GM18508 (cell line): ENCODE measurements around the gene LCE2D.
"Not testable (repeated sequence)": the region's sequence is repeated elsewhere in the genome, so short reads cannot be mapped to it uniquely, and the experiment has no call there.

ENCODE experiments used
- ATAC-seq: cut with Tn5 transposase; IDR thresholded peaks from one replicate; pipeline ENCODE4 v1.9.1; 2021; ENCODE audit warnings: moderate number of reproducible peaks; ENCODE audit not compliant: insufficient read depth, unreplicated experiment

Gene LCE2D, protein sequence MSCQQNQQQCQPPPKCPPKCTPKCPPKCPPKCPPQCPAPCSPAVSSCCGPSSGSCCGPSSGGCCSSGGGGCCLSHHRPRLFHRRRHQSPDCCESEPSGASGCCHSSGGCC

DNA sequence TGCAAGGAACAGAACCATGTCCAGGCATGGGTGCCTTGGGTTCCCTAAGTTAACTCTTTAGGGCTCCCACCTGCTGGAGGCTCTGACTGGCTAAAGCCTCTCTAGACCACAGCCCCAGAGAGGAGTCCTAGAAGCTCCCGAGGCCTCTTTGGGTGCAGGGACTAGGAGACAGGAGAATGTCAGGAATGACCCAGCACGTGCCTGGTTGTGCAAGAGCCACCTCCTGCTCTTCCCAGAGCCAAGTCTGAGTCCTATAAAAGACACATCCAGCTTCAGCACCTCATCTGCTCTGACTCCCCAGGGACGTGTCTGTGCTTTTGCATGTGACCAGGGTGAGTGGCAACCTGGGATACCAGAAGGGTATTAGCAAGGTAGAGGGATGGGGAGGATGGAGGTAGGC, at the start of gene LCE2D:
Gene LCE2D, plus strand, starts transcription at position 283 of the 400 bp plus-strand sequence. CDS start 726 bp downstream, outside the sequence.
- no peak for ATAC-seq

DNA sequence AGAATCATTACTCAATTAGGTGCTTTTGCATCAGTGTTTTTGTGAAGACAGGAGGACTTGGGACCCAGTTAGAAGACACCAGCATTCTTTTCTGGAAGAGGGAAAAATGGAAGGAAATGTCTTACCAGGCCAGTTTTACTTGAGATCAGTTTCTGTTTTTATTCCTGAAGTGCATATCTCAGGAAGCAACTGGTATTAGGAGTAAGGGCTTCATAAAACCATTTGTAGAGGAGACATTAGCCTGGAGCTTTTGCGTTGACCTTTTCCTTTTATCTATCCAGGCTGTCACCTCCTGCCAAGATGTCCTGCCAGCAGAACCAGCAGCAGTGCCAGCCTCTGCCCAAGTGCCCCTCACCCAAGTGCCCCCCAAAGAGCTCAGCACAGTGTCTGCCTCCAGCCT, 49.7 kb upstream of the LCE2D start, which contains the start of gene LCE3B:
Gene LCE3B, plus strand, starts transcription at position 301 of the 400 bp plus-strand sequence. Its CDS starts 0 bp downstream, at position 301.
- no peak for ATAC-seq

DNA sequence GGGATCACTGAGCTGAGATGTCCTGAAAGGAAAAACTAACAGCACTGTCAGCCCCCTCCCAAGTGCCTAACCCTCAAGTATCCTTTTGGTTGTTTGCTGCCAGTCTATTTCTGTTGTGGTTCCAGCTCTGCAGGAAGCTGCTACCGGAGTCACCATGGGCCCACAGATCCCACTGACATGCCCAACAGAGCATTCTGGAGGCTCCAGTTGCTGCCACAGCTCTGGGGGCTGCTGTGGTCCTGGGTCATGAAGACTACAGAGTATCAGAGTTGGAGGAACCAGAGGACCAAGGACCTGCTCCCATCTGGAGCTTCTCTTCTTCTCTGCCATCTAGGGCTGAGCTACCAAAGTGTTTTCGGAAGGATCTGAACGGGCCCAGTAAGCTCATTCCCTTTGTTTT, 41.2 kb upstream of the LCE2D start:
- ATAC-seq, result no peak

DNA sequence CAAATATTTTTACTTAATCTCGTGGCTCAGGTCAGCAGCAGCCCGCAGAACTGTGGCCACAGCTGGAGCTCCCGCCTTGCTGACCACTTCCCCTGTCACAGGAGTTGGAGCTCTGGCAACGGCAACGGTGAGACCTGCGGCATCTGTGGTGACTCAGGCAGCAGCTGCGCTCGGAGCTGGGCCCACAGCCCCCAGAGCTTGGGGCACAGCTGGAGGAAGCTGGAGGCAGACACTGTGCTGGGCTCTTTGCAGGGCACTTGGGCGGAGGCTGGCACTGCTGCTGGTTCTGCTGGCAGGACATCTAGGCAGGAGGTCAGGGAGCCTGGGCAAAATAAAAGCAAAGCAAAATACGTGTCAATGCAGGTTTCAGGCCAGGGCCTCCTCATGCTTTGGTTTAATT, 40.4 kb upstream of the LCE2D start, which contains the start of gene LCE3A:
Gene LCE3A, minus strand, starts transcription at position 301 of the 400 bp plus-strand sequence. Its CDS starts 0 bp downstream, at position 301.
- no peak for ATAC-seq

DNA sequence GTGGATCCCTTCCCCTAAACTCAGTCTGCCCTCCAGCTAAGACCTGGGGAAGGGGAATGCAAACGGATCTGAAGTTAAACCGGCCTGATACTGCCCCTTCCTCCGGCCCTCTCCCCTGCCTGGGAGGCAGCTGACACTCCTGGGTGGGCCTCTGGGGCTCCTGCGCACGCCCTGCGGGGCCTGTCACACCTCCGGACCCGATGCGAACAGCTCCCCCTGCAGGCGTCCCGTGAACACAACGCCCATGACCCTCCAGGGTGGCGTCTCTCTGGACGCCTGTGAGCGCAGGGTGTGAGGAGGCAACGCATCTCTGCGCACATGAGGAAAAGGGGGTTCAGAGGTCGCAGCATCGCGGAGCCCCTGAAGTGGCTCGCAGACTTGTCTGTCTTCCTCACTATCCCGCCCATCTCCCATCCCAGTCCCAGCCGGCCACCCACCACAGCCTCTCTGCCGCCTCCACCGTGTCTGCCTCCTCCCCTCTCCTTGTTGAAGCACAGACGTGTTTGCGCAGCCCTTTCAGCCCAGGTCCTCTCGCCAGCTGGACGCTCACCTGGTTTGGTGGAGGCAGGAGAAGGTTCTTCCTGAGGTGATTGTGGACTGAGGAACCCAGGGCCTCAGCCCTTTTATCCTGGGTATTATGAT, 39.9 kb upstream of the LCE2D start:
- no peak for ATAC-seq

DNA sequence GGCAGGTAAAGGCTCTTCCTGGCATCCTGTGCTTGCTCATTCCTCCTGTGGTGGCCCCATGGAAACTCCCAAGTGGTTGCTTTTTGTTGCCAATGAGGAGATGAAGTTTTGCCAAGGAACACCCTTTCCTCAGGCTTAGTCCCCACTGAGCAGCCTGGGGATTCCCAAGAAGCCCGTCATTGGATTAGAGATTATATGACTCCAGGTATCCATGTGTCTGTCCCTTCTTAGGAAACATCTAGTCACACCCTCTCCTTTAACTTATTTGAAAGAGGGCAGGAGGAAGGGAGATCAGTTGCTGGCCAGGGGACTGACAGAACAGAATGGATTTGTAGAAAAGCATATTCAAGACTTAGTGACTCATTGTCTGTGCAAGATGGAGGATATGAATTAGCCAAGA, 36.4 kb upstream of the LCE2D start:
- no peak for ATAC-seq

DNA sequence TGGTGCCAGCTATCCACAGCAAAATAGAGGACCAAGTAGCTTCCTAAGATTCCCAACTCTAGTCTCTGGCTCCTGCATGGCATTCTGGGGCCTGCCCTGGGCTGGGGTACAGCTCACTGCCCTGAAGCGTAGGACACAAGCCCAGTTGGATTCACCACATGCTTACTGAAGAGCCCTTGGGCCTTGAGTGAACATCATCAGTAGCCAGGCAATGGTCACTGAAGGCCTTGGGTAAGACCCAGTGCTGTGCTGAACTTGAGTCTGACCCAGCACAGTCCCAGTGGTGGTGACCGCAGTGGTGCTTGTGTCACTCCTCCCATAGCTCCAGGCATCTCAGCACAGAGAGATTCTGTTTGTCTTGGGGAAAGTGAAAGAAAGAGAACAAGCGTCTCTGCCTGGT, 32.6 kb upstream of the LCE2D start:
- no peak for ATAC-seq

DNA sequence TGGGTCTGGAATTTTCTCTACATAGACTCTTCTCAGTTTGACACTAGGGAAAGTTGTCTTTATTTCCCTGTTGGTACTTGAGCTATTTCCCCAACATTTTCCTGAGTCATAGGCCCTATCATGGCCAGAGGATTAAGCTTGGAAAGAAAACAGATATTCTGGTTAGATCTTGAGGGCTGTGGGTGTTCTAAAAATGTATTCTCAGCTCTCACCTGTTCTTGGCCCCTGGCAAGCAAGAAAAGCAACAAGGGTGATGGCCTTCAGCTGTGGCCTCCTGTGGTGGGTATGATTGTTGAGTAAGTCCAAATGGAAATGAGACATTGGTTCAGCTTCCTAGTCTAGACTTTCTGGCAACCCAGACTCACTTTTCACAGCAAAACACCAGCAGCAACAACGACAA, 22.8 kb upstream of the LCE2D start:
- no peak for ATAC-seq

DNA sequence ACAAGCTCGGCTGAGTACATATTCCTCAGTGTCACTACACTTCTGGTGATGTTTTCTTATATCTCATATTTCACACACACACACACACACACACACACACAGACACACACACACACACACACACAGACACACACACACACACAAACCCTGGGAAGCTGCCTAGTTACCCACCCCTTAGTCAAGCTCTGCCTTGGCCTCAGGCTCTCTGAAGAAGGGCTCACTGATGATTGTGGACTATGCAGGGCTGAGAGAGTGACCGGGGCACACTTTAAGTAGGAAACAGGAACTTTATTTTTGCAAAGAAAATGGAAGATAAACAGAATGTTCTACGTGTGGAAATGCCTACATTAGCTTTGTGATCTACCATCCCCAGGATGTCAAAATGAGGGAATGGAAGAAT, 19.2 kb upstream of the LCE2D start:
- ATAC-seq, result no peak

DNA sequence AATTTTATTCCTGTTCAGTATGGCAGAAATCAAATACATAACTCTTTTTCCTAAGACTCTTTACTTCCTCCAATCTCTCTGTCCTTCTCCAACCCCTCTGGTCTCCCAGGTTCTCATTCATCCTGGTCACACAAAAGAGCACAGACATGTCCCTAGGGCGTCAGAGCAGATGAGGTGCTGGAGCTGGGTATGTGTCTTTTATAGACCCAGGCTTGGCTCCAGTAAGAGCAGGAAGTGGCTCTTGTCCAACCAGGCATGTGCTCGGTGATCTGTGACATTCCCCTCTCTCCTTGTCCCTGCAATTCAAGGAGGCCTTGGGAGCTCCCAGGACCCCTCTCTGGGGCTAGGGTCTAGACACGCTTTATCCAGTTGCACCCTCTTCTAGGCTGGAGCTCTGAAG, 18.0 kb upstream of the LCE2D start:
- ATAC-seq, result no peak

DNA sequence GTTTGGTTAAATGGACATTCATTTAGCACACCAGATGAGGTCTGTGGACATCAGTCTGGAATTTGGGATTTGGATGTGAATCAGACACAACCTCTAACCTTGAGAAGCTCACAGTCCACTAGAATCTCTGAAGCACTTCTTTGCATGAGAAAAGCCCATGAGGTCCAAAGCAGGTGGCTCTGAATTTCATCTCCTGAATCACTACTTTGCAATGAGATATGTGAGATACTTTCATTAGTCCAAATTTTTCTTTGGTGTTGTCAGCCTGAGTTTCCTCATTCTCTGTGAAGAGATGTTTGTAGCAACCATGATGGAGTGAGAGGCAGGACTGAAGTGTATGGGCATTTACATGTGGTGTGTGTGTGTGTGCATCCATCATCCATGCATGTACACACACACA, 16.5 kb upstream of the LCE2D start:
- ATAC-seq, result no peak

DNA sequence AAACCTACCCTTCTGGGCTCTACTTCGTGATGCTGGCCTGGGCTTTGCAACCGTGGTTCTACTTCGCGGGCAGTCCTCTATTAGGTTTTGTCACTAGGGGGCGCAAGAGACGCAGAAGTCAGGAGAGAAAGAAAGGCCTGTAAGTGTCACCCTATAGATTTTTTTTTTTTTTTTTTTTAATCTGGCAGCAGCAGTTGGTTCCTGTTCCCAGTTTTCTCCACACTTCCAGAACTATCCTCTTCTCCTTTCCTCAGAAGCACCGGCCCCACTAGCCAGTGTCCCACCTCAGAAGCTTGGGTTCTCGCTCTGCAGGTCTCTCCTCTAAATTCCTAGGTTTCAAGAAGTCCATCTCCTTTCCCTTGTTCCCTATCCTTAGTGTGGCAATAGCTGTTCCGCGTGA, 9.1 kb upstream of the LCE2D start:
- no peak for ATAC-seq

DNA sequence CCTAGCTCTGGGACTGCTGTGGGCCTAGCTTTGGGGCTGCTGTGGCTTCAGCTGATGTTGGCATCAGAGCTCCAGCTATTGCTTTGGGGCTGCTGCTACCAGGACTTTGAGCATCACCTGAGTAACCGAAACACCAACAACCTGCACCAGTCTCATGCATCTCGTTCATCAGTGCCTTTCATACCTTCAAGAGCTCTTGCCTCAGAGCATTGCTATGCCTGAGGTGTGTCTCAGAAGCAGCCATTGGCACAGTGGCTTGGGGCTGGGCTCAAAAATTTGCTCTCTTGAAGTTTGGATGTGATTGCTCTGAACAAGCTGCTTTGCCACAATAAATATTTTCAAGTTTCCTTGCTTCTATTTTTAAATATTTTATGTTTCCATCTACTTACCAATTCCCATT, 6.7 kb upstream of the LCE2D start:
- no peak for ATAC-seq

DNA sequence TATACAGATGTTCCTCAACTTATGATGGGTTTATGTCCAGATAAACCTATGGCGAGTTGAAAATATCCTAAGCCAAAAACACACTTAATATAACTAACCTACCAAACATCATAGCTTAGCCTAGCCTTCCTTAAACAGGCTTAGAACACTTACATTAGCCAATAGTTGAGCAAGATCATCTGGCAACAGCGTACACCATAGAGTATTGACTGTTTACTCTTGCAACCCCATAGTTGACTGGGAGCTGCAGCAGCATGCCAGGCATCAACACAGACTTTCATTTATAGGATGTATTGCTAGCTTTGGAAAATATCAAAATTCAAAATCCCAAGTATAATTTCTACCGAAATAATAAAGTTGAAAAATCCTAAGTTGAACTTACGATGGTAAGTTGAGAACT, 5.5 kb upstream of the LCE2D start:
- no peak for ATAC-seq

DNA sequence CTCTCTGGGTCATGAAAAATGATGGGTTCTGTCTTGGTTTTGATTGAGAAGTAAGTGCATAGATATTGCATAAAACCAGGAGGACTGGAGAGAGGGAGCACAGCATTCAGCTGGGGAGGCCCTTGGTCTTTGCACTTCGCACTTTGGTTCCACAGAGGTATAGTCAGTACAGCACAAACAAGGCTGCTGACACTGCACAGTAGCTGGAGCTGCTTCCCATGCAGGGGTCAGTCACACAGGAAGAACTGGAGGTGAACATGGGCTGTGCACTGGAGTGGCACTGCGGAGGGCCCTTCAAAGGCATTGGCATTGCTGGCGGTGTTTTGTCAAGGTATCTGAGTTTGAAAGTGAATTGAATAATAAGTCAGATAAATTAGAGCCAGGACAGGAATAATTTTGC, 4.5 kb upstream of the LCE2D start:
- ATAC-seq, result no peak

DNA sequence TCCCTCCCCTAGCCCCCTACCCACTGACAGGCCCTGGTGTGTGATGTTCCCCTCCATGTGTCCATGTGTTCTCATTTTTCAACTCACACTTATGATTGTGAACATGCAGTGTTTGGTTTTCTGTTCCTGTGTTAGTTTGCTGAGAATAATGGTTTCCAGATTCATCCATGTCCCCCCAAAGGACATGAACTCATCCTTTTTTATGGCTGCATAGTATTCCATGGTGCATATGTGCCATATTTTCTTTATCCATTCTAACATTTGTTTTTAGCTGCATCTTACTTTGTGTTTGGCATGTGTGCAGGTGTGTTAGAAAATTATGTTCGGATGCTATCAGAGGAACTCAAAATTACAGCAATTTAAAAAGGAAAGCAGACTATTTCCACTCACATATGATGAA, 3.0 kb downstream of the LCE2D start:
- ATAC-seq, result not testable (repeated sequence)

DNA sequence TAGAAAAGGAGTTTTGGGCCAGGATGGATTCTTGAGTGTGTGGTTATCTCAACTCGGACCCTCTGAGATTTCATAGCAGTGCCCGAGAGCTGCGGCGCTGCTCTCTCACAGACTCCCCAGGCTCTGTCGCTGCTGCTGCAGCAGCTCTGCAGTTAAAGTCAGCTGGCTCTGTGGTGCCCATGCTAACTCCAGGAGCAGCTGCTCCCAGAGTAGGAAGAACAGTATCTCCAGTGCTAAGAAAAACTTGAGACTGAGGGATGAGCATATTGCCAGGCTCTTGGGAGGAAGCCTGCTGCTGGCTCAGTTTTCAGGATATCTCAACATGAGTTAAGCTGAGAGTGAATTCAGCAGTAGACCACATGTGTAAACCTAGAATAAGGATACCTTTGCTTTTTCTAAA, 4.5 kb downstream of the LCE2D start:
- no peak for ATAC-seq

DNA sequence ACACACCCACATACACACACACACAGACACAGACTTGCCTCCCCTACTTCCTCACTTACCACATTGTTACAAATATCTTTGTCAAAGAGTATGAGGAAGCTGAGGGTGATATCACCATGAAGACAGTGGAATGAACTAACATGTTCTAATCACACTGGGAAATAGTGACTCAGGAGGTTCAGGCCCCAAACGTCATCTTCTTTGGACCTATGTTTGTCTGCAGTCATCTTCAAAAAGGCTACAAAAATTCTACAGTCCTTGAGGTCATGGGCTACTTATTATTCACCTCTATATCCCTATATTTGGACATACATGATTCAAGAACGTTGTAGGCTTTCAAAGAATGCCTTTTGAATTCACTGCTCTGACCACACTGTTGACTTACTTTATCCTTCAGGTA, 9.8 kb downstream of the LCE2D start:
- no peak for ATAC-seq

DNA sequence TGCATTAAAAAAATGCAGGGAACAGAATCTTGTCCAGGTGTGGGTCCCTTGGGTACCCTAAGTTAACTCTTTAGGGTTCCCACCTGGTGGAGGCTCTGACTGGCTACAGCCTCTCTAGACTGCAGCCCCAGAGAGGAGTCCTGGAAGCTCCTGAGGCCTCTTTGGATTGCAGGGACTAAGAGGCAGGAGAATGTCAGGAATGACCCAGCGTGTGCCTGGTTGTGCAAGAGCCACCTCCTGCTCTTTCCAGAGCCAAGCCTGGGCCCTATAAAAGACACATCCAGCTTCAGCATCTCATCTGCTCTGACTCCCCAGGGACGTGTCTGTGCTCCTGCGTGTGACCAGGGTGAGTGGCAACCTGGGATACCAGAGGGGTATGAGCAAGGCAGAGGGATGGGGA, 11.8 kb downstream of the LCE2D start, which contains the start of gene LCE2C:
Gene LCE2C, plus strand, starts transcription at position 297 of the 400 bp plus-strand sequence. CDS start 737 bp downstream, outside the sequence.
- not testable (repeated sequence) for ATAC-seq

DNA sequence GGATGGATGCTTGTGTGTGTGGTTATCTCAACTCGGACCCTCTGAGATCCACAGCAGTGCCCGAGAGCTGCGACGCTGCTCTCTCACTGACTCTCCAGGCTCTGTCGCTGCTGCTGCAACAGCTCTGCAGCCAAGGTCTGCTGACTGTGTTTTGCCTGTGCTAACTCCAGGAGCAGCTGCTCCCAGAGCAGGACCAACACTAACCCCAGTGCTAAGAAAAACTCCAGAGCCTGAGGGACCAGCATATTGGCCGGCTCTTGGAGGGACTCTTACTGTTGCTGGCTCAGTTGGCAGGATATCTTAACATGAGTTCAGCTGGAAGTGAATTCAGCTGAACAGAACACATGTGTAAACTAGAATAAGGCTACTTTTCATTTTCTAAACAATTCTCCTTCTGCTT, 16.3 kb downstream of the LCE2D start:
- no peak for ATAC-seq

DNA sequence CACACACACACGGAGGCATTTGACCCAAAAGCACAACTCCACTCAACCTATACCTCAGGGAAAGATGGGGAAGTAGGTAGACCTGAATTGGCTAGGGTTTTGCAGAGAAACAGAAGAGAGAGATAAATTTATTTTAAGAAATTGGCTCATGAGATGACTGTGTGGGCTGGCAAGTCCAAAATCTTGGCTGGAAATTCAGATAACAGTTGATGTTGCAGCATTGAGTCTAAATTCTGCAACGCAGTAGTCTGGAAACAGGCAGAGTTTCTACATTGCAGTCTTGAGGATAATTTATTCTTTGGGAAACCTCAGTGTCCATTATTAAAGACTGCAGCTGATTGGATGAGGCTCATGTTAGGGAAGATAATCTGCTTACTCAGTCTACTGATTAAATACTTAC, 18.4 kb downstream of the LCE2D start:
- no peak for ATAC-seq

DNA sequence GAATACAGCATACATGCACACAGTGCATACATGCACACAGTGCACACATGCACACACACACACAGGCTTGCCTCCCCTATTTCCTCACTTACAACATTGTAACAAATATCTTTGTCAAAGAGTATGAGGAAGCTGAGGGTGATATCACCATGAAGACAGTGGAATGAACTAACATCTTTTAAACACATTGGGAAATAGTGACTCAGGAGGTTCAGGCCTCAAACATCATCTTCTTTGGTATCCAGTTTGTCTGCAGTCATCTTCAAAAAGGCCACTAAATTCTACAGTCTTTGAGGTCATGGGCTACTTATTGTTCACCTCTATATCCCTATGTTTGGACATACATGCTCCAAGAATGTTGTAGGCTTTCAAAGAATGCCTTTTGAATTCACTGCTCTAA, 20.7 kb downstream of the LCE2D start:
- no peak for ATAC-seq
